Measurements from ENCODE around the gene FAM124B. TPM values are rescaled to one million over a fixed set of nuclear protein-coding genes. Genes with fewer than 3 reads are reported as not detected.
"Not testable (repeated sequence)": the region's sequence is repeated elsewhere in the genome, so short reads cannot be mapped to it uniquely, and the experiment has no call there.

The FAM124B gene
- total RNA-seq, 4 donors from 2014 or later = 1.4 to 17.0 (median 3.5) TPM

- no peak for TF ChIP-seq CTCF (IDR thresholded peaks at IDR 0.05)
- DNase-seq (ENCODE audit: low spot score) (no peak), ATAC-seq (ENCODE audit: low FRiP score) (no peak)
Measured at GRCh38 chr2:224405412-224405811, 3.5 kb upstream of the FAM124B start.

- ATAC-seq (ENCODE audit: low FRiP score) (no peak), DNase-seq (ENCODE audit: low spot score) (no peak)
- no peak for TF ChIP-seq CTCF (IDR thresholded peaks at IDR 0.05)
Measured at GRCh38 chr2:224404796-224405195, 2.9 kb upstream of the FAM124B start.

GRCh38 chr2:224403657-224404056 lies 1.8 kb upstream of the FAM124B start:
- no peak for ATAC-seq (ENCODE audit: low FRiP score)
- TF ChIP-seq CTCF (IDR thresholded peaks at IDR 0.05) = no peak

GRCh38 chr2:224400886-224401632 lies 848 bp downstream of the FAM124B start:
- ATAC-seq (ENCODE audit: low FRiP score) (peak; percentile 11), DNase-seq (ENCODE audit: low spot score) (no peak)
- TF ChIP-seq CTCF (IDR thresholded peaks at IDR 0.05) = no peak

More at GRCh38 chr2:224403657-224404056, 1.8 kb upstream of the FAM124B start:
- DNase-seq (ENCODE audit: low spot score) = no peak

GRCh38 chr2:224400174-224400810 lies 1.6 kb downstream of the FAM124B start:
- DNase-seq (ENCODE audit: low spot score) = no peak
- TF ChIP-seq CTCF (IDR thresholded peaks at IDR 0.05) = no peak
- no peak for ATAC-seq (ENCODE audit: low FRiP score)

- no peak for TF ChIP-seq CTCF (IDR thresholded peaks at IDR 0.05)
- DNase-seq (ENCODE audit: low spot score) (no peak), ATAC-seq (ENCODE audit: low FRiP score) (no peak)
Measured at GRCh38 chr2:224398289-224398688, 3.6 kb downstream of the FAM124B start.

GRCh38 chr2:224397100-224397499 lies 4.8 kb downstream of the FAM124B start:
- DNase-seq (ENCODE audit: low spot score); ATAC-seq (ENCODE audit: low FRiP score): not testable (repeated sequence)
